Colonic mucosa (tissue), 4 donors: ENCODE results near the gene MACC1. TPM values are rescaled to one million over a fixed set of nuclear protein-coding genes. Genes with fewer than 3 reads are reported as not detected.
A peak's percentile ranks its signal among the peaks of the same experiment; 100 is the strongest.

Experiments used
- DNase-seq: peaks from one replicate; pipeline ENCODE4 v3.0.0-alpha.2; 2020
- H3K27ac ChIP-seq: fragments of 200-600 bp; one replicate; pipeline ENCODE4 v1.8.0; 2021
- H3K27me3 ChIP-seq: fragments of 200-600 bp; one replicate; pipeline ENCODE4 v1.8.0; 2021
- H3K36me3 ChIP-seq: fragments of 200-600 bp; one replicate; pipeline ENCODE4 v1.8.0; 2021
- H3K4me1 ChIP-seq: fragments of 200-600 bp; one replicate; pipeline ENCODE4 v1.8.0; 2021; ENCODE audit warnings: mild to moderate bottlenecking
- H3K4me3 ChIP-seq: fragments of 200-600 bp; one replicate; pipeline ENCODE4 v1.8.0; 2021
- H3K9ac ChIP-seq, 2 donors: one replicate each; pipeline ENCODE4 v1.7.0; 2013; ENCODE audit warnings: control low read depth in 2 of 2, low read depth in 2 of 2, low read length in 2 of 2
- H3K9me3 ChIP-seq: fragments of 200-600 bp; one replicate; pipeline ENCODE4 v1.8.0; 2021
- CTCF ChIP-seq: fragments of 200-600 bp; IDR thresholded peaks from one replicate; pipeline ENCODE4 v1.8.0; 2022; ENCODE audit warnings: antibody characterized with exemption, mild to moderate bottlenecking
- intact Hi-C: fragments of 100-400 bp; cut with DNase I; formaldehyde crosslinking; loops from one replicate; pipeline ENCODE4 v1.14.1; 2022
- total RNA-seq, 2 donors: library from RNA; stranded (reverse); fragmentation: NEBNext Ultra II Directional in 1 of 2; extraction: Animal tissue kit (Norgen Biotek cat#: 25700) in 1 of 2; gene quantifications; one replicate each; pipeline ENCODE4 v1.2.1, GENCODE V29; 2021
- donor health status: healthy.
- donor health status: DM: no; HTN: no; CAD: no.
- donor health status: DM: no; HTN: no; CAD: no.

Gene MACC1
- total RNA-seq, 2 donors from 2014 or later = 9.5 to 12.8 TPM

- Histone ChIP-seq H3K4me3 (no peak overlapping the region), H3K9ac (peak overlapping the region in 1 of 2 donors; percentile 43), H3K27ac (peak overlapping the region; percentile 82), H3K27me3 (no peaks in the 10 kb centered on the region), H3K9me3 (no peaks in the 10 kb centered on the region), H3K4me1 (peaks cover 13% of the 10 kb centered on the region), H3K36me3 (no peaks in the 10 kb centered on the region)
- intact Hi-C loops = no loop called here
- peak; percentile 88 for DNase-seq
- TF ChIP-seq CTCF = no peak
Observed at GRCh38 chr7:20219446-20220292, 2.5 kb upstream of the MACC1 start.

- Histone ChIP-seq H3K27me3 (no peaks in the 10 kb centered on the region), H3K4me3 (no peak overlapping the region), H3K4me1 (peaks cover 13% of the 10 kb centered on the region), H3K9me3 (no peaks in the 10 kb centered on the region), H3K9ac (peak overlapping the region in 1 of 2 donors; percentile 43), H3K27ac (peak overlapping the region; percentile 82), H3K36me3 (no peaks in the 10 kb centered on the region)
- no peak for TF ChIP-seq CTCF
- no peak for DNase-seq
- intact Hi-C loops = no loop called here
Observed at GRCh38 chr7:20219062-20219445, 1.9 kb upstream of the MACC1 start.

- DNase-seq = no peak
- H3K4me1 ChIP-seq = peaks cover 13% of the 10 kb centered on the region
- peak overlapping the region; percentile 82 for H3K27ac ChIP-seq
- H3K9me3 ChIP-seq = no peaks in the 10 kb centered on the region
- no peaks in the 10 kb centered on the region for H3K36me3 ChIP-seq
- no peak for TF ChIP-seq CTCF
- H3K27me3 ChIP-seq = no peaks in the 10 kb centered on the region
- H3K4me3 ChIP-seq = no peak overlapping the region
- intact Hi-C loops = no loop called here
- H3K9ac ChIP-seq = peak overlapping the region in 1 of 2 donors; percentile 64
Observed at GRCh38 chr7:20218279-20218678, 1.1 kb upstream of the MACC1 start.

- peak overlapping the region; percentile 0 for H3K4me3 ChIP-seq
- H3K27me3 ChIP-seq = no peaks in the 10 kb centered on the region
- no peak for TF ChIP-seq CTCF
- peak overlapping the region; percentile 82 for H3K27ac ChIP-seq
- DNase-seq = no peak
- H3K9ac ChIP-seq = peak overlapping the region in 1 of 2 donors; percentile 64
- no peaks in the 10 kb centered on the region for H3K36me3 ChIP-seq
- peaks cover 13% of the 10 kb centered on the region for H3K4me1 ChIP-seq
- intact Hi-C loops = no loop called here
- no peaks in the 10 kb centered on the region for H3K9me3 ChIP-seq
Observed at GRCh38 chr7:20216406-20217036, 663 bp downstream of the MACC1 start.

- no peaks in the 10 kb centered on the region for H3K27me3 ChIP-seq
- H3K27ac ChIP-seq = no peak overlapping the region
- intact Hi-C loops = no loop called here
- DNase-seq = no peak
- H3K4me1 ChIP-seq = peaks cover 8% of the 10 kb centered on the region
- no peak overlapping the region for H3K4me3 ChIP-seq
- no peak overlapping the region for H3K9ac ChIP-seq
- H3K36me3 ChIP-seq = no peaks in the 10 kb centered on the region
- no peak for TF ChIP-seq CTCF
- H3K9me3 ChIP-seq = no peaks in the 10 kb centered on the region
Observed at GRCh38 chr7:20214921-20215669, 2.1 kb downstream of the MACC1 start.
